CD4-positive, alpha-beta T cell treated with Interleukin-4 for 4 hours (primary cell): ENCODE results near the gene ARHGEF28.

Experiments used
- DNase-seq: peaks from one replicate; pipeline ENCODE4 v3.0.0-alpha.2; 2020

The ARHGEF28 gene

DNA sequence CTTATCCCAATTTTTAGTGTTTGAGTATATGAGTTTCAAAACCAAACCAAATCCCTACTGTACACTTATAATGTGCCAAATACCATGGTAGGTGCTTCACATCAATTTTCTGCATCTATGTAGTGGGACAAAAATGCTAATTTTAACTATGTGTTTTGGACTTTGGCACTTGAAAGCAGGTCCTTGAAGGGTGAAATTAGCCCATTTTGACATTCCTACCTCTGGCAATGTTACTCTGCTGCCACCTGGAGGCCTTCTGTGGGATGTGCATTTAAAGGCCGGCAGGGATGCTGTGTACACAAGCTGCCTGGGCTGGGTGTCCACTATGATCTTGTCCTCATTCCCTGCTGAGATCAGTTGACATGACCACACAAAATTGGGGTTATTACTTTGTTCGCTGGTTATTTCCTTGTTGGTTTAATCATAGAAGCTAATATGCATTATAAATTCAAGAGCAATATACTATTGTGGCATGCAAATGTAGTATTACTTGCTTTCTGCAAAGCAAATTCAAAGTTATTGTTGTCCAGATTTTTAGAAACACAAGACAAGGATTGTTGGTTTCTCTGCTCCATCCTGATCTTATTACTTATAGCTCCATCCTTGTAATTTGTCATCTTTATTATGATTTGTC is 166.8 kb downstream of the ARHGEF28 start:
- DNase-seq: peak; percentile 69

DNA sequence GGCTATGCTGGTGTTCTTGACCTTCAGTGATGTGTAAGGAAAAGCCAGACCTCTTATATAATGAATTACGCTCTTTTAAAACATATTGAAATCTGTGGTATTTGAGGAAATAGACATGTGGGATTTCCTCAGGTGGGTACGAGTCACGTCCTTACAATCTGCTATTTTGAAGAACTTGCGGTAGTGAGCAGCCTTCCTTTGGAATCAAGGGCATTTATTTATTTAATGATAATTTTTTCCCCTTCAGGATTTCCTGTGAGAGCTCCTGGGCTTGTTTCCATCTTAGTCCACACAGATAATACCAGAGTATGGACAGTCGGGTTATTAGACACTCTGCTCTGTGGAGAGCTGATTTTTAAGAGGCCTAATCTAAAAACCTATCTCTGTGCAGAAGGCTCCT is 167.9 kb downstream of the ARHGEF28 start:
- DNase-seq: no peak

DNA sequence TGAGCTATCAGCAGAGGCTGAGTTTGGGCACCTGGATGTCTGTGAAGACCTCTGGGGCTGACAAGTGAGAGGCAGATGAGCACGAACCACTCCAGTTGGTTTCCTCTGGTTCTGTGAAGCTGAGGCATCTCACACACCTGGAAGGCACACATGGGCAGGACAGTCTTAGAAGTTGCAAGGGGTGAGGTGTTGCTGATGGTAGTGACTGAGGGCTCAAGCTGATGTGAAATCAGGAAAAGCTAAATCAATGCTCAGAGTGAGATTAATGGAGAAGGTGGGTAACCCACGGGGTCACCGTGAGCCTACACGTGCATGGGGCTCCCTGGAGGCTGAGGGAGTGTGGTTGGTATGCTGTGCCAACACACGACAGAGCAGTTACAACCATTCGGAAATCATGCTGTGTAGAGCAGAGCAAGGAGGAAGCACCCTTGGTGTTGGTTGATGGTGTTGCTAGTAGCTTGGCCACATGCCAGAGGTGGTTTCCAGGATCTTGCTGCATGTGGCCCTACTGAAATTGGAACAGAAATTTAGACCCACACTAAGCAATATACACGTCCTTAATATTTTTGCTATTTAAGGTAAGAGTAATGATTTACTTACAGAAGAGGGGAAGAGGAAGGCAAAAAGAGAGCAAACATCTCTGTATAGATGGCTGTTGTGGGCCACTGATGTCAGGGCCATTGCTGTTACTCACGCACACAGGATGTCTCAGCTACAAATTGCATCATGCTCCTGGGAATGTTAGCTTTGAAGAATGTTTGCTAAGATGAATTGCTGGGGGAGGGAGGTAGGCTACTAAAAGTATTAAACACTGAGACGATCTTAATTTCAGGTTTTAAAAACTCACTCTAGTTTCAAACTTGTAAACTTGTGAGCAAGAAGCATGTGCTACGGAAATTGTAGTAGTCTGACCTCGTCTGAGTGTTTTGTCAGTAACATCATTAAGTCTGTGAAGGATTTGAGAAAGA is 170.5 kb downstream of the ARHGEF28 start:
- DNase-seq: no peak

DNA sequence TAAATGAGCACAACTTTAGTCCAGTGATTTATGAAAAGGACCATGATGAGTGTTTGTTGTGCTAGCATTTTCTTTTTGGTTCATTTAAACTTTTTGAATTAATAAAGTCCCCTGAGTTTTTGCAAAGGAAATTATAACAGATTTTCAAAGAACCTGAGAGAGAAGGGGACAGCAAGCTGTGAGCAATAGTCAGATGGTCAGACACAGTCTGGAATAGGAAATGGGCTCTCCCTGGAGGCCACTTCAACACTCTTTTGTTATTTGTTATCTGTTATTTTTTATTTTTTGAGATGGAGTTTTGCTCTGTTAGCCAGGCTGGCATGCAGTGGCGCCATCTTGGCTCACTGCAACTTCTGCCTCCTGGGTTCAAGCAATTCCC is 171.1 kb downstream of the ARHGEF28 start:
- DNase-seq: no peak

DNA sequence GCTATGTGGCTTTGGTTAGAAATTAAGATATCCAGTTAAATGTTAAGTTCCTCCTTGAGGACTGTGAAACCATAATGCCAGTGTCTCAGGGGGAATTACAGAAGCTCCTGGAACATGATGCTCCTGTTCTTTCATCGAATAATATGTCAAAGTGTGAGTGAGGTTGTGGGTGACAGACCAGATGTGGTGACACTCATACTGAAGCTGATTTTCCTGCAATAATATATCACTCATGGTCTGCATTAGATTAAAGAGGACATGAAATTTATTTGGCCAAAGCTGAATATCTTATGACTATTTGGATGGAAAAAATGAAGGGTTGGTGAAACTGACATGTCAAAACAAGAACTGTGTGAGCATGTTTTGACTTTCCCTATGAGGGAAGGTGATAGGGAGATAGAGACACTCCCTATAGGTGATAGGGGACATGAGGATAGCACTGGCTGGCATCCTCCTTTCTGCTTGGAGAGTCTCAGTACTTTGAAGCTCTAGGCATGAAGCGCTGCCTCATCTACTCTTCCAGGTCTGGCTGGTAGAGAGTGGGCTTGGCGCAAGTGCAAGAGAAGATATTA is 173.5 kb downstream of the ARHGEF28 start:
- DNase-seq: no peak

DNA sequence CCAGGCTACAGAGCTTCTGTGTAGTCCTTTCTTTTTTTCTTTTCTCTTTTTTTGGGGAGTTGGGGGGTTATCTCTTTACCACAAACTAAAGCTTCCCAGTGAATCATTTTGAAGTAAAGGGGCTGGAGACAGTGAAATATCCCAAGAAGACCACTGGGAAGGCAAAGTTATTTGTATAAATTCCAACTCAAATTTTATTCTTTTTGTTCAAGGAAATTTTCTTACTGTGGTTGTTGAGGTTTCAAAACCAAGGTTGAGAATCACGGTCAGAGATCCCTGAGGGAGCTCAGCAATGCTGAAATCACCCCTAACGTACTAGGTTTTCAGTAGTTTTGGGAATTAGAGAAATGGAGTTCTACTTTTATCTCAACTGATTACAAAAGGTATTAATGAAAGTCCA is 175.7 kb downstream of the ARHGEF28 start:
- DNase-seq: no peak

DNA sequence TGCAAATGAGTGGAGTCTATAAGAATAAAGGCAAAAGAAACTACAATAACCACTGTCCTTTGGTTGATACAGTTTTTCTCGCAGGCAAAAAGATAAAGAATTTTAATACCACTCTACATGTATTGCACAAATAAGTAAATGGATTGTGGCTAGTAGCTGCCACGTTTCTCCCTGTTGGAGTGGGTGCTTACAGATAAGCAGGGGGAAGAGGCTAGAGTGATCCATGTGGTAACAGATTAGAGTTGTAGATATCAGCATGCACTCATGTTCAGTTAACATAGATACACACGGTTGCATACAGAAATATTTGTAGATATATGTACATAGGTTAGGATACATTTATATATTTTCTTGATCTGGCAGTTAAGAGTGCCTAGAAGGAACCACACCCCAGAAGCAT is 179.5 kb downstream of the ARHGEF28 start:
- no peak for DNase-seq

DNA sequence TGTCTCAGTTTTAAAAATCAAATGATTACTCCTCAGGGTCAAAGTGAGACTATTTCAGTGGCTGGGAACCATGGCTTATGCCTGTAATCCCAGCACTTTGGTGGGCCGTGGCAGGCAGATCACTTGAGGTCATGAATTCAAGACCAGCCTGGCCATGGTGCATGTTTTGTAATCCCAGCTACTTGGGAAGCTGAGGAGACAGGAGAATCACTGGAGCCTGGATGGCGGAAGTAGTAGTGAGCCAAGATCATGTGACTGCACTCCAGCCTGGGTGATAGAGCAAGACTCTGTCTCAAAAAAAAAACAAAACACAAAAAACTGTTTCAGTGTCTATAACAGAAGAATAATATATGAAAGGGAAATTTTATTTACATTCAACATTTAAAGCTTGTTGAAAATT is 182.9 kb downstream of the ARHGEF28 start:
- DNase-seq: no peak

DNA sequence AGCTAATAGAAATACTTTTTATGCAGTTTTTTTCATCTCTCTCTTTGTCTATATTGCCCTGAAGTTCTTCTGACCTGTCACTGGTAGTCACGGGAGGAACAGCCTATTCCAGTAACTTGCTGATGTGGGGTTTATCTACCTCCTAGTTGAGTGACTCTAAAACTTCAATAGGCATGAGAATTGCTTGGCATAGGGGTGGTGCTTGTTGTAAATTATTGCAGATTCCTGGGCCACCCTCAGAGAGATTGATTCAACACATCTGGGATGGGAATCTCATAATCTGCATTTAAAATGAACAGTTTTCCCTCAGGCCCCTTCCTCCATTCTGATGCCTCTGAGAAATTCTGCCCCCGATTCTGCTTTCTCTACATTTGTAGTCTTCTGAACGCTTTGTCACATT is 184.4 kb downstream of the ARHGEF28 start:
- DNase-seq: no peak

DNA sequence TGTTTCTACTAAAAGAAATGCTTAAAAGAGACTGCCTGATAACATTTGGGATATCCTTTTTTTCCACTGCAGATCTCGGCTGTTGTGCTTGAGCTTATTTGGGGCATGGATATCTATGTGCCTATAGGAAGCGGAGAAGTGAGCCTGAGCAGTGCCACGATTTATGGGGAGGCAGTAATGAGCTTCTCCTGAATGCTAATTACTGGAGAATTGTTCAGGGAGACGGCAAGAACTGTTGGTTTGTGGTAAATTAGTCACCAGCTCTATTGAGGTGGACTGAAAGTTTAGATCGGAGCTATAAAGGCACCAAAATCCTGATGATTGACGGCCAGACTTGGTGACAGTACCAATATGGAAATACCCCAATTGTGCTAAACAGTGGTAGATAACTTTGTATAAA is 186.5 kb downstream of the ARHGEF28 start:
- DNase-seq: no peak

DNA sequence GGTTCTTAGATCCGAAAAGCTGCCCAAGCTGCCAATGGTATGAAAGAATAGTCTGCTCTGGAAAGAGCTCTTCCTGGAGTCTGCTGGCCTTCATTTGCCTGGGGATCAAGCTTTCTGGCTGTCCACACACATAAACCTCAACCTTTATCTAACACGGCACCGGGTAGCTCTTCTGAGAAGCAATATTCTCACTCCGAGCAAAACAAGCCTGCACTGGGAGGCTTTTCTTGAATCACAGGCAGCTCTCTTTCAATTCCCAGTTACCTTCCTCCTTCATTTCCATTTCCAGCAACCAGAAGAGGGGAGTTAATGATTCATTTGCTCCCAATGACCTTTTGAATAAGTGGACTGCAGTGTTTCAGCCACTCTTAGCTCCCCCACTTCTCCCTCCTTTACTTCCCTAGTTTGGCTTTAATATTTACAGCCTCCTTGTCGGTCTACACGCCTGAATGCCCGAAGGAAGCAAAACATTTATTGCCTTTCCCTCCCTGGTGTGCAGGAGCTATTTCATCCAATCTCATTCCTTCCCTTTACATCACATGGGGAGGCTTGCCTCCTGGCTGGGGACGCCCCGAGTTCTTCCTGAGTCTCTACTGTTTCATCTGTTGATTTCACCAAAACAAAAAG is 187.1 kb downstream of the ARHGEF28 start:
- no peak for DNase-seq

DNA sequence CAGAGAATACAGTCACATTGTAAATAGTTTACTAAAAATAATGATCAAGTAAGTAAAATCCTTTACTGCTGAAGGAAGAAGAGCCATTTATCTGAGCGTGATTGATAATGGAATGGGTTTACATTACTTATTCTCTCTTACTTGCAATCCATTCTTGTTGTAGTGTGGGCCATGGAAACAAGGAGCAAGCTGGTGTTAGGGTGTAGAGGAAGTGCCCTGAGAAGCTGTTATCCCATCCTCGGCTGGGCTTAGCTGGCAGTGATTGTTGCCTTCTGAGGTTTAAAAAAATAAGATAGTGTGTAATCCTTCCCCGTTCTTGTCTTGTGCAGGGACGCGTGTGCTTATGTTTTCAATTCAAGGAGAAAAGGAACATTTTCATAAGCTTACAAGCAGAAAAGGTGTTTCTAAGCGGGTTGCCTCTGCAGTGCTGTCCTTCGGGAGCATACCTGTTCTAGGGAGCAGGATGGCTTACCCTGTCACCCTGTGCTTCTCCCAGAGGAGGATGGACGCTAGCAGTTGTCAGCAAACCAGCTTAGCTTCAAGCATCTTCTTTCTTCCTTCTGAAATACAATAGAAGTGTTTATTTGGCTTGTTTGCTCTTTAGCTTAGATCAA is 188.3 kb downstream of the ARHGEF28 start:
- DNase-seq: no peak

DNA sequence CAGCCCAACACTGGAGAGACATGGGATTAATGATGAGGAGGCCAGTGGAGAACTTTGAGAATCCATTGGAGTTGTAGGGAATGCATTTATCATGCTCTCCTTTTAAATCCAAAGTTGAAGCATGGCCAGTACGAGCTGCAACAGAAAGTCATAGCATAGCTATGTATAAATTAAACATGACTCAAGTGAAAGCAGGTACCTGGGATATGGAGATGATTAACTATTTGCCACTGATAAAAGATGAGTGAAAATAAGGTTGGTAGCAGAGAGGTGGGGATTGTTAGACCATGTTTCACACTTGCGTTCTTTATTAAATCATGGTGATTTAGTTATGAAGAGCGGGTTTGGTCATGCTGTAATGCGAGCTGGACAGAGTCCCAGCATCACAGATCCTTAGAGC is 189.6 kb downstream of the ARHGEF28 start:
- DNase-seq: no peak

DNA sequence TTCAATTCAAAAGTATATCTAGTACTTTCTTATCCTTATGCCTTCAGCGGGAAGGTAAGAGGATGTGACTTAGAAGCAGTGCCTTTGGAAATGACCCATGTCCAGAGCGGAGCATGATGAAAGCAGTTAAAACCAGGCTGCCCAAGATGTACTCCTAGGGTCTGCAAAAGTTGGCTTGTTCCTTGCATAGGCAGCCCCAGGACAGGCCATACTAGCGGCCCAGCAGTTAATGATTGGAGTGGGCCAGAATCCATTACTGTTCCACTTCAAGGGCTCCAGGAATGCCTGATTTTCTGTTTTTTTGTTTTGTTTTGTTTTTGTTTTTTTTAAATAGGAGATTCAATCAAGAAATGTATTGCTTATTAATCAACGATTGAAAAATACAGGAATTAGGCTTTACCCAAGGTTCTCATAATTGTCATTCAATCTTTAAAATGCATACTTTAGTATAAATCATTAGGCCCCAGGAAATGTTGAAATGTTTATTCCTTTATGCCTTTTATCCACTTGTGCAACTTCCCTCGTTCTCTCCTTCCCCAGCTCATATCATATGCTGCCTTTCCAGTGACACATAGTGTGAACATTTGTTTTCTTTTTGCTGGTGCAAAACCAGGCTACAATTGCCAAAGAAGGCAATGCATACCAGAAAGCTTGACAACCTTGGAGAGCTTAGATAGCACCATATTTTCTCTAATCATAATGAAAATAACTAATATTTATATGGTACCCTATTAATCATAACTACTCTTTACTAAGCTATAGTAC is 190.8 kb downstream of the ARHGEF28 start:
- no peak for DNase-seq

DNA sequence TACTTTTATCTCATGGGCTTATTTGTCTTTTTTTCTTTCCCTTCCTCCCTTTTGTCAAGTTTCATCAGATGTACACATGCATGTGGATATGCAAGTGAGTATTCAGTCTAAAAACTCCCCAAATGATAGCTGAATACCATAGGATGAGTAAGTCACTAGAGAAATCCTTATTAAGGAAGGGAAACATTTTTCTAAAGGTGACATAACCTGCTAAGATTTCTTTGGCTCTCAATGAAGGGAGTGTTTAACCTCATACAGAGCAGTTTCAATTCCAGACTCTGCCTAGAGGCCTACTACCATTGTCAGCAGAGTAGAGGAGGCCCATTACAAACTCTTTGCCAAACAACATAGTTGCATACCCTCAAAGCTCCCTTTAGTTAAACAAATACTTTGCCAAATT is 192.4 kb downstream of the ARHGEF28 start:
- no peak for DNase-seq

DNA sequence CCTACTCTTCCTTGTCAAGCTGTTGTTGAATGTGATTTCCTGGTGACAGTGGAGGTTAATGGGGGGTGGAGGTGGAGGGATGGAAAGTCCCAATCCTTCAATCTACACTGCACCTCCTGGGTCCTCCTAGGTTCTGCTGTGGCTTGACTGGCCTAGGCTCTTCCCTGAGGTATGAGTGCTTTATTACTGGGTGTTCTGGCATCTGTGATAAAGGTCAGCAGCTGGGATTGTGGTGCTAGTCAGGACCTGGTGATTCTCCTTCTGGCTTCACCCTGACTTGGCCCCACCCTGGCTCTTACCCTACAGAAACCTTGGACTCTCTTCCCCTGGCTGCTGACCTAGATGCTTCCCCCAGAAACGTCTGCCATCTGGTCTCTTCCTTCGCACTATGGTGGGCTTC is 194.3 kb downstream of the ARHGEF28 start:
- no peak for DNase-seq

DNA sequence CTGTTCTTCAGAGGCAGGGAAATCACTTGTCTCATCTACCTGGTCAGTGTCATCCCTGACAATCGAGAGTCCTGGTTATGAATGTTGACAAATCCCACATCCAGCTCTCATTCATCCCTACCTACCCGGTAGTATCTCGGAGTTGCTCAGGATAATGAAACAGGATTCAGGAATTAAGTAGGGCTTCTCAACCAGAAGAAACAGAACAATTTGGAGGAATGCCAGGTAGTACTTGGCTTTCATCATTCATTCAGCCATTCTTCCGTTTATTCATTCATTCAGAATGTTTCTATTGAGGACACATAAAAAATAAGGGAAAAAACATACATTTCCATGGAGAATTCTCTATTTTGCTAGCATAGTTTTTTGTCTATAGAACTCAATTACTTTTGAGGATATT is 195.0 kb downstream of the ARHGEF28 start:
- no peak for DNase-seq

DNA sequence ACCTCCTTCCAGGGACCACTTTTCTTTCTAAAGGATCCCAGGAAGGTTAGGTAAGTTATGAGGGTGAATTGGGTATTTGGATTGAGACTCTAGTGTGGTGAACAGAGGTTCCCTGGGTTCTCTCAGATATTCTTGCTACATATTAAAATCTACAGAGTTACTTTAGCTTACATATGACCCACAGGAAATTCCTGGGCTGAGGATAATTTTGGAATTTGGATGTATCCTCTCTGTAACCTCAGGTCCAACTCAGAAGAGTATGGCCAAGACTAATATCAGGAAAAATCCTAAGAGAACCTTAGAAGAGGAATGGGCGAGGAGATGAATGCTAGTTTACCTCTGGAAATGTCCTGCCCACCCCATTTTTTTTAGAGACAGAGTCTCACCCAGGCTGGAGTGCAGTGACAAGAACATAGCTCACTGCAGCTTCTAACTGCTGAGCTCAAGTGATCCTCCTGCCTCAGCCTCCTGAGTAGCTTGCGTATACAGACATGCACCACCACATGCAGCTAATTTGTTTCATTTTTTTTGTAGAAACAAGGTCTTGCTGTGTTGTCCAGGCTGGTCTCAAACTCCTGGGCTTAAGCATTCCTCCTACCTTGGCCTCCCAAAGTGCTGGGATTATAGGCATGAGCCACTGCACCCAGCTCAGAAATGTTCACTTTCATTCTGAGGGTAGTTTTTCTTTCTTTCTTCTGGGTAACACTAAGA is 196.4 kb downstream of the ARHGEF28 start:
- DNase-seq: no peak

DNA sequence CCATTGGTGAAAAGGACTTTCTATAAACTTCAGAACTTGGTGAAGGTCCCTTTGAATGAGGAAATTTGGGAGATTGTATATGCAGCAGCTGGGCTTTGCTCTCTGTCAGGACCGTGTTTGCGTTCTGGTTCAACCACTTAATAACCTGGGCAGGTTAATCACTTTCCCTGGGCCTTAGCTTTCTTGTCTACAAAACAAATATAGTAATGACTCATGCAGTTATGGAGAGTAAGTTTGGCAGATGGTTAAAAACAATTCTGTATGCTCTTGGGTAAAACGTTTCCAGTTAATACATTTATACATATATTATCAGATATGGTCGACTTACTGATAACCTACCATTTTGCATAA is 197.0 kb downstream of the ARHGEF28 start:
- DNase-seq: no peak

DNA sequence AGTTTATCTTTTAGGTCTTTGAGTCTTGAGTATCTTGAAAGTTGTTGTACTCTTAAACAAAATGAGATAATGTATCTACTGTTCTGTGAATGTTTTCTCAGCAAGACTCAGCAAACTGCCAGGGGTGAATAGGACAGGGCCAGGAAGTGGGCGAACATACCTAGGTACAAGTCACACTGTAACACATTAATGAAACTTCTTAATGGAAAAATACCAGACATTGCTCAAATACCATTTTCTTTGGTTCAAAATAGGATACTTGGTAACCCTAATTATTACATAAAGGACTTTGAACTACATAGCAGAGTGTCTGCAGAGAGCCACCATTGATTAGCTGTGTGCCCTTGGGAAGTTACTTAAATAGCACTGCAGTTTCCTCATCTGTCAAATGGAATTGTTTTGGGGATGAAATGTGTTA is 197.5 kb downstream of the ARHGEF28 start:
- DNase-seq: no peak

DNA sequence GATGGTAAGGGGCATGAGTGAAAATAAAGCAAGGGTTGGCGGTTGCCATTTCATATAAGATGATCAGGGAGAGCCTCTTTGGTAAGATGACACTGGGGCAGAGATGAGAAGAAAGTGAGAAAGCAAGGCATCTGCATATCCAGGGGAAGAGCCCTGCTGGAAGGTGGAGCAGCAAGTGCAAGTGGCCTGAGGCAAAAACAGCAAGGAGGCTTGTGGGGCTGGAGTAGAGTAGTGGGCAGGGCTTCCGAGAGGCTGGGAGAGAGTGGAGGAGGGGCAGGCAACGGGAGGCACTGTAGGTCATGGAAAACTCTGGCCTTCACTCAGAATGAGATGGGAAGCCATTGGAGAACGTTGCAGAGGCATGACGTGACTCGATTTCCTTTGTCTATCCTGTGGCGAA is 199.2 kb downstream of the ARHGEF28 start:
- no peak for DNase-seq

DNA sequence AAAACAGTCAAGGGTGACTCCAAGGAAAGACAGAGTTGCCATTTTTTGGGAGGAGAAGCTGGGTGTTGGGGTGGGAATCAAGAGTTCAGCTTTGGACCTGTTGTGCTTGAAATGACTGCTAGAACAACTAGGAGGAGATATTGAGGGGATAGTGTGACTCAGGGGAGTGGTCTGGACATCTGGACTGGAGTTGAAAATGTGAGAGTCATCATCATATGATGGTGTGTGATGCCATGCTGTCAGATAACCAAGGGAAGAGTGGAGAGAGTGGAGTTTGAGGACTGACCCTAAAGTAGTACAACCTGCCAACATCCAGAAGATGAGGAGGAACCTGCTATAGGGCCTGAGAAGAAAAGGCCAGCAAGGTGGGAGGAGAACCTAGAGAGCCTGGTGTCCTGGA is 199.7 kb downstream of the ARHGEF28 start:
- no peak for DNase-seq
